ENCODE measurements around the gene FLNA.
"Not testable (repeated sequence)": the region's sequence is repeated elsewhere in the genome, so short reads cannot be mapped to it uniquely, and the experiment has no call there.

Gene FLNA

GRCh38 chrX:154302998-154303397, 71.4 kb downstream of the FLNA start:
- not testable (repeated sequence) for DNase-seq

- no peak for DNase-seq
Measured at GRCh38 chrX:154300816-154301215, 73.6 kb downstream of the FLNA start.
